GM12872 (cell line): Measurements from ENCODE around the gene BTNL2.

ENCODE experiments used
- TF ChIP-seq, protein P1 (sequence below): IDR thresholded peaks from 3 replicates; pipeline ENCODE4 v1.5.1; 2011; ENCODE audit warnings: low read depth, mild to moderate bottlenecking, low read length, moderate library complexity; ENCODE audit not compliant: insufficient read depth

BTNL2 gene, protein sequence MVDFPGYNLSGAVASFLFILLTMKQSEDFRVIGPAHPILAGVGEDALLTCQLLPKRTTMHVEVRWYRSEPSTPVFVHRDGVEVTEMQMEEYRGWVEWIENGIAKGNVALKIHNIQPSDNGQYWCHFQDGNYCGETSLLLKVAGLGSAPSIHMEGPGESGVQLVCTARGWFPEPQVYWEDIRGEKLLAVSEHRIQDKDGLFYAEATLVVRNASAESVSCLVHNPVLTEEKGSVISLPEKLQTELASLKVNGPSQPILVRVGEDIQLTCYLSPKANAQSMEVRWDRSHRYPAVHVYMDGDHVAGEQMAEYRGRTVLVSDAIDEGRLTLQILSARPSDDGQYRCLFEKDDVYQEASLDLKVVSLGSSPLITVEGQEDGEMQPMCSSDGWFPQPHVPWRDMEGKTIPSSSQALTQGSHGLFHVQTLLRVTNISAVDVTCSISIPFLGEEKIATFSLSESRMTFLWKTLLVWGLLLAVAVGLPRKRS

DNA sequence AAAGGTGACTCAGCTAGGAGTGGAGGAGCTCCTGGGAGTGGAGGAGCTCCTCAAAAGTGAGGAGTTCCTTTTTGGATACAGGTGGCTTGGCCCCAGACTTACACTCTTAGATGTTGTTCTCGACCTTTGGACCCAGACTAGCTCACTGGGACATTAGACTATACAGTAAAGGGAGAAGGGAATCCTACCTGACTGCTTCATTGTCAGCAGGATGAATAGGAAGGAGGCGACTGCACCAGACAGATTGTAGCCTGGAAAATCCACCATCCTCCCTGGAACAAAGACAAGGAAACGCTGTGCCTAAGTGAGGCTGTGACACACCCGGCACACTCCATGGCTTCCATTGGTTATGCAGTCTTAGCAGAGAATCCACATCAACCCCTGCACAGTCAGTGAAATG, at the start of gene BTNL2:
TSS of gene BTNL2 (minus strand) at position 325 of the 400 bp plus-strand sequence. CDS start at position 267, 58 bp downstream.
- TF ChIP-seq, protein P1, sequence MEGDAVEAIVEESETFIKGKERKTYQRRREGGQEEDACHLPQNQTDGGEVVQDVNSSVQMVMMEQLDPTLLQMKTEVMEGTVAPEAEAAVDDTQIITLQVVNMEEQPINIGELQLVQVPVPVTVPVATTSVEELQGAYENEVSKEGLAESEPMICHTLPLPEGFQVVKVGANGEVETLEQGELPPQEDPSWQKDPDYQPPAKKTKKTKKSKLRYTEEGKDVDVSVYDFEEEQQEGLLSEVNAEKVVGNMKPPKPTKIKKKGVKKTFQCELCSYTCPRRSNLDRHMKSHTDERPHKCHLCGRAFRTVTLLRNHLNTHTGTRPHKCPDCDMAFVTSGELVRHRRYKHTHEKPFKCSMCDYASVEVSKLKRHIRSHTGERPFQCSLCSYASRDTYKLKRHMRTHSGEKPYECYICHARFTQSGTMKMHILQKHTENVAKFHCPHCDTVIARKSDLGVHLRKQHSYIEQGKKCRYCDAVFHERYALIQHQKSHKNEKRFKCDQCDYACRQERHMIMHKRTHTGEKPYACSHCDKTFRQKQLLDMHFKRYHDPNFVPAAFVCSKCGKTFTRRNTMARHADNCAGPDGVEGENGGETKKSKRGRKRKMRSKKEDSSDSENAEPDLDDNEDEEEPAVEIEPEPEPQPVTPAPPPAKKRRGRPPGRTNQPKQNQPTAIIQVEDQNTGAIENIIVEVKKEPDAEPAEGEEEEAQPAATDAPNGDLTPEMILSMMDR: no peak

DNA sequence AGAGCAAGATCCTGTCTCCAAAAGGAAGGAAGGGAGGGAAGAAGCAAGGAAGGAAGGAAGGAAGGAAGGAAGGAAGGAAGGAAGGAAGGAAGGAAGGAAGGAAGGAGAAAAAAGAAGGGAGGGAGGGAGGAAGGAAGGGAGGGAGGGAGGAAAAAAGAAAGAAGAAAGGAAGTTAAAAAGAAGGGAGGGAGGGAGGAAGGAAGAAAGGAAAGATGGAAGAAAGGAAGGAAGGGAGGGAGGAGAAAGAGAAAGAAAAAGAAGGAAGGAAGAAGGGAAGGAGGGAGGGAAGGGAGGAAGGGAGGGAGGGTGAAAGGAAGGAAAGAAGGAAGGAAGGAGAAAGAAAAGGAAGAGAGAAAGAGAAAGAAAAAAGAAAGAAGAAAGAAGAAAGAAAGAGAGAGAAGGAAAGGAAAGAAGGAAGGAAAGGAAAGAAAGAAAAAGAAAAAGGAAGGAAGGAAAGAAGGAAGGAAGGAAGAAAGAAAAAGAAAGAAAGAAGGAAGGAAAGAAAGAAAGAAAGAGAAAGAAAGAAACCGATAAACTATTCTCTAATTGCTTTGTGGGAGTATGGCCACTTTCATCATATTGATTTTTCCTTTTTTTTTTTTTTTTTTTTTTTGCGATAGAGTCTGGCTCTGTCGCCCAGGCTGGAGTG, 42.2 kb upstream of the BTNL2 start:
- TF ChIP-seq, protein P1: no peak

DNA sequence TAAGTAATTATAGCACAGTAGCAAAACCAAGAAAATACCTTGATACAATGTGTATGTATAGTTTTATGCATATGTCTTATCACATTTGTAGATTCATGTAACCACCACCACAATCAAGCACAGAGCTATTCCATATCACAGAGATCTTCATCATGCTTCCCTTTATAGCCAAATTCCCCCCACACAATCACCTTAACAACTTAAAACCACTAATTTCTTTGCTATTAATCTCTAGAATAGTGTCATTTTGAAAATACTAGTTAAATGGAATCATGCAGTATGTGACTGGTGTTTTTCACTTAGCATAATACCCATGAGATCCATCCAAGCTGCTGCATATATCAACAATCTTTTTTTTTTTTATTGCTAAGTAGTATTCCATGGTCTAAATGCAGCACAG, 41.0 kb upstream of the BTNL2 start:
- TF ChIP-seq, protein P1: no peak

GRCh38 chr6:32445321-32445854, 38.4 kb upstream of the BTNL2 start:
- TF ChIP-seq, protein P1: no peak

GRCh38 chr6:32444433-32444832, 37.5 kb upstream of the BTNL2 start:
- TF ChIP-seq, protein P1: no peak

GRCh38 chr6:32442977-32443552, 36.1 kb upstream of the BTNL2 start:
- TF ChIP-seq, protein P1: no peak

- TF ChIP-seq, protein P1: no peak
Measured at GRCh38 chr6:32442243-32442667, 35.3 kb upstream of the BTNL2 start.
